Measurements from ENCODE around the gene PARP12.

PARP12 gene

GRCh38 chr7:140006600-140006999 lies 56.2 kb downstream of the PARP12 start:
- Histone ChIP-seq H3K79me2 (ENCODE audit: insufficient read depth, low read length) (no peaks in the 10 kb centered on the region), H3K4me3 (ENCODE audit: low read depth, low read length, poor library complexity, severe bottlenecking) (no peak overlapping the region), H3K4me2 (ENCODE audit: low read length) (no peak overlapping the region), H3K36me3 (ENCODE audit: insufficient read depth, low read length) (no peaks in the 10 kb centered on the region), H3K27me3 (ENCODE audit: insufficient read depth, low read length) (no peaks in the 10 kb centered on the region; the same call in 1 of the 2 replicates), H3K9ac (ENCODE audit: low read length) (no peak overlapping the region), H3K27ac (ENCODE audit: low read depth, low read length, poor library complexity, severe bottlenecking) (no peak overlapping the region), H3K9me3 (ENCODE audit: low read length) (no peaks in the 10 kb centered on the region), H2AFZ (ENCODE audit: low read length) (no peak overlapping the region), H3K4me1 (ENCODE audit: insufficient read depth, low read length, severe bottlenecking) (no peaks in the 10 kb centered on the region), H3F3A (ENCODE audit: insufficient read depth, low read length) (no peaks in the 10 kb centered on the region), H3K9me2 (ENCODE audit: low read depth, low read length) (no peaks in the 10 kb centered on the region), H4K20me1 (ENCODE audit: insufficient read depth, low read length) (no peaks in the 10 kb centered on the region)
- no peak for TF ChIP-seq EZH2 (IDR thresholded peaks at IDR 0.05; ENCODE audit: borderline replicate concordance, low read length)
- TF ChIP-seq CTCF (IDR thresholded peaks at IDR 0.05; ENCODE audit: low read length) = no peak

DNA sequence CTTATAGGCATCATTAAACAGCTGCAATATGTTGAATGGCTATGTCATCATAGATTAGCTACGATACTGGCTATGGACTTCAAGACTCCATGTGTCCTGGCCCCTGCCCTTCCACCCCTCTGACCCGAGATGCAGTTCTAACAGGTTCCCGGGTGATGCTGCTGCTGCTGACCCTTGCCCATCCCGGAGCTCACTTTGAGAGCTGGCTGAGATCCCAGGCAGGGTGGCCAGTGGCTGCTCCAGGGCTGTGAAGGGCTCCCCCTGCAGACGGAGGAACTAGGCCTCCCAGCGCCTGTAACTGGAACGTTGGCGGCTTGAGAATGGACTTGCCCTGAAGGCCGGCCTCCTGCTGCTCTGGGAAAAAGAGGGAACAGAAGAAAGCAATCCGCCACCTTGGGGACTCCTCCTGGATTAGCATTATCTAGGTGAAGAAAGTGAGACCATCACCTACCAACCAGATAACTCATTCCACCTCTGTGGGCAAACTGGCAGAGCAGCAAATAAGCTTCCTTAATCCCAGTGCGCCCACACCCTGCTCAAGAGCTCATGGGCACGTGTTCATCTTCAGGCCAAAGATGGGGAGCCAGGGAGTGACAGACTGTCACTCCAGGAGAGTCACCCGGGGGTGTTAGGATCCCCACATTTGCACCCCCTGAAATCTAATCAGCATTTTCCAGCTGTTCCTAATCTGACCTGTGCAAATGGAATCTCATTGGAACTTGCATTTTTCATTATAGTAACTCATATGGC lies 56.8 kb downstream of the PARP12 start:
- no peaks in the 10 kb centered on the region for H4K20me1 ChIP-seq (ENCODE audit: insufficient read depth, low read length)
- H3K9me3 ChIP-seq (ENCODE audit: low read length) = no peaks in the 10 kb centered on the region
- H3F3A ChIP-seq (ENCODE audit: insufficient read depth, low read length) = no peaks in the 10 kb centered on the region
- no peak overlapping the region for H3K4me3 ChIP-seq (ENCODE audit: low read depth, low read length, poor library complexity, severe bottlenecking)
- no peak overlapping the region for H2AFZ ChIP-seq (ENCODE audit: low read length)
- no peaks in the 10 kb centered on the region for H3K9me2 ChIP-seq (ENCODE audit: low read depth, low read length)
- TF ChIP-seq CTCF (IDR thresholded peaks at IDR 0.05; ENCODE audit: low read length) (peak; percentile 55), EZH2 (IDR thresholded peaks at IDR 0.05; ENCODE audit: borderline replicate concordance, low read length) (no peak)
- no peaks in the 10 kb centered on the region; the same call in 1 of the 2 replicates for H3K27me3 ChIP-seq (ENCODE audit: insufficient read depth, low read length)
- no peaks in the 10 kb centered on the region for H3K4me1 ChIP-seq (ENCODE audit: insufficient read depth, low read length, severe bottlenecking)
- H3K4me2 ChIP-seq (ENCODE audit: low read length) = no peak overlapping the region
- H3K79me2 ChIP-seq (ENCODE audit: insufficient read depth, low read length) = no peaks in the 10 kb centered on the region
- no peaks in the 10 kb centered on the region for H3K36me3 ChIP-seq (ENCODE audit: insufficient read depth, low read length)
- H3K27ac ChIP-seq (ENCODE audit: low read depth, low read length, poor library complexity, severe bottlenecking) = no peak overlapping the region
- H3K9ac ChIP-seq (ENCODE audit: low read length) = no peak overlapping the region

- no peak overlapping the region for H3K27ac ChIP-seq (ENCODE audit: low read depth, low read length, poor library complexity, severe bottlenecking)
- no peak overlapping the region for H3K4me3 ChIP-seq (ENCODE audit: low read depth, low read length, poor library complexity, severe bottlenecking)
- no peaks in the 10 kb centered on the region for H3K4me1 ChIP-seq (ENCODE audit: insufficient read depth, low read length, severe bottlenecking)
- H3K9ac ChIP-seq (ENCODE audit: low read length) = no peak overlapping the region
- no peak overlapping the region for H3K4me2 ChIP-seq (ENCODE audit: low read length)
- TF ChIP-seq EZH2 (IDR thresholded peaks at IDR 0.05; ENCODE audit: borderline replicate concordance, low read length) (no peak), CTCF (IDR thresholded peaks at IDR 0.05; ENCODE audit: low read length) (no peak)
- no peak overlapping the region for H2AFZ ChIP-seq (ENCODE audit: low read length)
- no peaks in the 10 kb centered on the region for H3K9me2 ChIP-seq (ENCODE audit: low read depth, low read length)
- no peaks in the 10 kb centered on the region for H3K79me2 ChIP-seq (ENCODE audit: insufficient read depth, low read length)
- H3K9me3 ChIP-seq (ENCODE audit: low read length) = no peaks in the 10 kb centered on the region
- H4K20me1 ChIP-seq (ENCODE audit: insufficient read depth, low read length) = no peaks in the 10 kb centered on the region
- no peaks in the 10 kb centered on the region for H3K36me3 ChIP-seq (ENCODE audit: insufficient read depth, low read length)
- H3K27me3 ChIP-seq (ENCODE audit: insufficient read depth, low read length) = no peaks in the 10 kb centered on the region; the same call in 1 of the 2 replicates
- no peaks in the 10 kb centered on the region for H3F3A ChIP-seq (ENCODE audit: insufficient read depth, low read length)
Observed at GRCh38 chr7:140005341-140005740, 57.4 kb downstream of the PARP12 start.
